D721Med (cell line): ENCODE results near the gene FGF3.

Experiments
- DNase-seq: peaks from one replicate; pipeline ENCODE4 v3.0.0; 2011; ENCODE audit warnings: low spot score; ENCODE audit not compliant: insufficient read length
- FAIRE-seq: peaks from 2 replicates; lab custom pipeline; 2011; peaks lifted over from hg19 to GRCh38; lab: Jason Lieb, UNC
- TF ChIP-seq, protein P1 (sequence below): IDR thresholded peaks from 2 replicates; pipeline ENCODE4 v1.5.1; 2012; ENCODE audit warnings: mild to moderate bottlenecking, control low read depth; ENCODE audit not compliant: insufficient read depth; ENCODE audit errors: missing control alignments

The FGF3 gene

DNA sequence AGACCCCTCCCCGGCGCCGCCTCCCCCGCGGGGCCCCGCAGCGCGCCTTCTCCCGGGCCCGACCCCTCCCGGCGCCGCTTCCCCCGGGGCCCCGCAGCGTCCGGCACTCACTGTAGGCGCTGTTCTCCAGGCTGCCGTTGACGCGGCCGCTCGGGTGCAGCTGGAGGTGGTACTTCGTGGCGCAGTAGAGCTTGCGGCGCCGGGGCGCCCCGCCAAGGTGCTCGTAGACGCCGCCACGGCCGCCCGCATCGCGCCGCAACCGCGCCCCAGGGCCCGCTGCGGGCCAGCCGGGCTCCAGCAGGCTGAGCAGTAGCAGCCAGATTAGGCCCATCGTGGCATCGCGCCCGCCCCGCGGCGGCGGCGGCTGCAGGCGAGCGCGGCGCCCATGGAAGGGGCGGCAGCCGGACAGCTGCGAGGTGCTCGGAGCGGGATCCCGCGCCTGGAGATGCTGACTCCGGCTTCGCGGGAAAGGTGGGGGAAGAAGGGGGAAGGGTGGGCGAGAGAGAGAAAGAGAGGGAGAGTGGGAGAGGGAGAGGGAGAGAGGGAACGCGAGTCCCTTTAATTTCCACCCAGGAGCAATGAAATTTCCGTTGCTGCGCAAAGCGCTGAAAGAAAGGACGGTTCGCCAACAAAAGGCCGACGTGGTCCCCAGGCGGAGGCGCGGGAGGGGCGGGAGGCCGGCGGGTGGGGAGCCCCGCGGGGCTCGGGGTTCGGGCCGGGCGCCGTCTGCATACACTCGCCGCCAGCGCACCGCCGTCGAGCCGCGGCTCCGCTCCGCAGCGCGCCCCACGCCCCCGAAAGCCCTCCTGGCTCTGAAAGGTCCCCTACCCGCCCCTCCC, at the start of gene FGF3:
FGF3 (minus strand) TSS at position 814 of the 839 bp plus-strand sequence; CDS start at position 331, 483 bp downstream.
- FAIRE-seq (no peak), DNase-seq (no peak)
- TF ChIP-seq, protein P1, sequence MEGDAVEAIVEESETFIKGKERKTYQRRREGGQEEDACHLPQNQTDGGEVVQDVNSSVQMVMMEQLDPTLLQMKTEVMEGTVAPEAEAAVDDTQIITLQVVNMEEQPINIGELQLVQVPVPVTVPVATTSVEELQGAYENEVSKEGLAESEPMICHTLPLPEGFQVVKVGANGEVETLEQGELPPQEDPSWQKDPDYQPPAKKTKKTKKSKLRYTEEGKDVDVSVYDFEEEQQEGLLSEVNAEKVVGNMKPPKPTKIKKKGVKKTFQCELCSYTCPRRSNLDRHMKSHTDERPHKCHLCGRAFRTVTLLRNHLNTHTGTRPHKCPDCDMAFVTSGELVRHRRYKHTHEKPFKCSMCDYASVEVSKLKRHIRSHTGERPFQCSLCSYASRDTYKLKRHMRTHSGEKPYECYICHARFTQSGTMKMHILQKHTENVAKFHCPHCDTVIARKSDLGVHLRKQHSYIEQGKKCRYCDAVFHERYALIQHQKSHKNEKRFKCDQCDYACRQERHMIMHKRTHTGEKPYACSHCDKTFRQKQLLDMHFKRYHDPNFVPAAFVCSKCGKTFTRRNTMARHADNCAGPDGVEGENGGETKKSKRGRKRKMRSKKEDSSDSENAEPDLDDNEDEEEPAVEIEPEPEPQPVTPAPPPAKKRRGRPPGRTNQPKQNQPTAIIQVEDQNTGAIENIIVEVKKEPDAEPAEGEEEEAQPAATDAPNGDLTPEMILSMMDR, result no peak

DNA sequence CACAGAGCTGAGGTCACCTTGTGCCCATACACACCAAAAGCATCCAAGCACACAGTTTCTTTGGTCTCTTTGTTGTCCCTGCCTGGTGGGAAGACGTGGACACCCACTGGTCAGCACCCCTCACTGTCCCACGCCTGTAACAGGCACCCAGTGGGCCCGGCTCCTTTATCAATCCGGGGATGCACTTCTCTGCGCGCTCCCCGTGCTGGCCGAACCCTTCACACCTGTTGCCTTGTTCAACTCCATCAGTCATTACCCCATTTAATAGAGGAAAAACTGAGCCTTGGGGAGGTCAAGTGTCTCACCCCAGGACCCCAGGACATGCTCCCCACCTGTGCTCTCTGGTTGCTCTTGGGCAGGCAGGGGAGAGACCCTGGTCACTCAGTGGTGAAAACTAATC, 49.7 kb upstream of the FGF3 start:
- no peak for DNase-seq
- no peak for FAIRE-seq
- TF ChIP-seq, protein P1, result no peak

DNA sequence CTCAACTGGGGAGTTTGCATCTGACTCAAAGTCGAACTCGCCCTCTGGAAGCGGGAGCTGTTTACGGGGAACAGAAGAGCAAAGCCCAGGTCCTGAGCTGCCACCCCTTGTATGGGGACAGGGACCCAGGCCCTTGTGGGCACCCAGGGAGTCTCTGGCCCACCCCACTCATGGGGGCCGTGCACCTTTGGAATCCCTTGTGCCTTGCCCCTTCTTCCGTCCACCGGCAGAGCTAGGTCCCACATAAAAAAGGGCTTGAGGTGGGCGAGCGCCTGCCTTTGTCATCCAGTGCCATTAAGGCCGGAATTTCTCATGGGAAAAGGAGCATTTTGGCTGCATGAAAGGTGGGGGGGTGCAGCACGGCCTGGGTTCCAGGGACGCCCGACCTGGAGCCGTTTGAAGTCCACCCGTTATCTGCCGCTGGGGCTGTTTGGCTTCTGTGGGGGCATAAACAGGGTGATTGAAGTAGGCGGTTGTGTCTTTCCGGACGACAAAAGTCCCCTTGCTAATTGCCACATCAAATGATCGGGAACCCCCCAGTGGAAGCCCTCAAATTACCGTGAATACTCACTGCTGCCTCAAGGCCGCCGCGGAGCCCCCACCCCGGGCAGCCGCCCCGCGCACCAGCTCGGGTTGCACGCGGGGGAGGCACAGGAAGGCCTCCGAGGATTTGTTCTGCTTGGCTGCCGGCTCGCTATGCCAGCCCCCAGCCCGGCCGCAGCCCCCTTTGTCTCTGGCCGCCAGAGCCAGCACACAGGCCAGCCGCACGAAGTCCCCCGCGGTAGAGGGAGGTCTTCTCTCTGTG, 49.0 kb upstream of the FGF3 start:
- FAIRE-seq, result no peak
- no peak for DNase-seq
- TF ChIP-seq, protein P1, result no peak

DNA sequence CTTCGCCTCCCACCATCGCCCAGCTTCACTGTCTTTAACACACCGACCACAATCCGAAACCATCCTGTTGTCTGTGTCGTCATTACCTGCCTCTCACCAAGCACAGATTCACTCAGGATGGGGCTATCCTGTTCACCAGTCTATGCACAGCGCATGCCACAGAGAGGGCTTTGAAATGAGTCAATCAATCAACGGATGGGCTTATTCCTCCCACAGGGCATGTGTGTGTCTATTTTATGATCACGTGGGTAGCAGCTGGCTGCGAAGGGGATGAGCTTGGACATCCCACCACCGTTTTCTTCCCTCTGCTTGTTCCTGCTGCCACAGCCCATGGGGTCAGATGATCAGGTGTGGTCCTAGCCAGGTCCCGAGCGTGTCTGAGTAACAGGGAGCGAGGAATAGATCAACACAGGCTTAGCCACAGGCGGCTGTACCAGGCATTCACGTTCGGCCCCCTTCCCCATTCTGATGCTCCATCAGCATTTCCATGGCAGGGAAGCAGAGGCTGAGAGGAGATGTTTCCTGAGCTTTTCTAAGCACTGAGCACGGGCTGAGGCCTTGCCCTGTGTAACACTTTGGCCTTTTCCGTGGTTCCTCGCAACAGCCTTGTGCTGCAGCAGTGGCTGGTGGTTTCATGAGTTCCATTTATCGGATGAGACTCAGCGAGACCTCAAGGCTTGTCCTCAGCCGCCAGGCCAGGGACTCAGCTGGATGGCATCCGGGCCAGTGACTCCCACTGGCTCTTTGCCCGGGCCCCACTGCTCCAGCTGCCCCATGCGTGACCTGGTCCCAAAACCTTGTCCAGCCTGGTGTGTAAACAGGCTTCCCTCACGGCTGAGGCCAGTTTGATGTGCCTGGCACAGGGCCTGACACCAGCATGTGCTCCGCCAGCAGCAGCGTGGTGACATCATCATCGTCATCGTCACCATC, 48.1 kb upstream of the FGF3 start:
- DNase-seq (no peak), FAIRE-seq (no peak)
- TF ChIP-seq, protein P1, result no peak

DNA sequence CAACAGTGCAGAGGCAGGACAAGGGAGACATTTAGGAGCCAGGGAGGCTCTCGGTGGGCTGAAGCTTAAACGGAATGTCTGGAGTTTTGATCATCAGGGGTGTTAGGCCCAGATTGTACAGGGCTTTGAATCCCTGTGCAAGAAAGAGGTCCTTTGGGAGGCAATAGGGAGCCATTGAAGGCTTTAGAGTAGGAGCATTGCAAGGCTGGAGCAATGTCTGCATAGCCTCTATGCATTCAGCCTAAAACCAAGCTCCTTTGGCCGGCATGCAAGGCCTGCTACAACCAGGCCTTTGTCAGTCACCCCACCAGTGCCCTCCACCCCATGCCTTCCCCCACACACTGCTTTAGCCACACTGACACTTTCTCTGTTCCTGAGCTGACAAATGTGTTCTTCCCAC, 47.4 kb upstream of the FGF3 start:
- TF ChIP-seq, protein P1, result no peak
- DNase-seq, result no peak
- FAIRE-seq, result no peak

DNA sequence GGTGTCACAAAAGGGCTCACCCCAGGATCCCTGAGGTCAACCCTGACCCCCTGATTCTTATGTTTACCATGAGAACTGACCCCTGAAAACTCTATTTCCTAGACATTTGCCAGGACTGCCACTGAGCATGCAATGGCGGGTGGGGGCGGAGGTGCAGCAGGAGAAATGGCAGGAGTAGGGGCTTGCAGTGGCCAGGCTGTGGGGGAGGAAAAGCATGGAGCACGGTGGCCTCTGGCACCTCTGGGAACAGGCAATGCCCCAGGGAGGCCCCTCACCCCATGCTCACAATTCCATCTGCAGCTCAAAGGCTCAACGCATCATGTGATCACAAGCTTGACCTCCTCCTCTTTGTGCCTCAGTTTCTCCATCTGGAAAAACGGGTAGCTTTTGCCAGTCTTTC, 46.5 kb upstream of the FGF3 start:
- TF ChIP-seq, protein P1, result no peak
- FAIRE-seq (no peak), DNase-seq (no peak)
